Amygdala (tissue), 56 donors: Measurements from ENCODE around the gene SPHK2.
"Not testable (repeated sequence)": the region's sequence is repeated elsewhere in the genome, so short reads cannot be mapped to it uniquely, and the experiment has no call there.

Experiments used
- DNase-seq, 56 donors: peaks; one replicate each; lab custom pipeline; 2025; lab: John Stamatoyannopoulos, UW

SPHK2 gene

GRCh38 chr19:48619692-48620585, 633 bp downstream of the SPHK2 start:
- no peak for DNase-seq

- DNase-seq: peak in 2 of 56 donors; percentile 50 to 52
Observed at GRCh38 chr19:48623556-48624066, 4.3 kb downstream of the SPHK2 start.

GRCh38 chr19:48624067-48624594, 4.8 kb downstream of the SPHK2 start:
- DNase-seq: peak; percentile 64 to 99 (median 96)

GRCh38 chr19:48624791-48625723, 5.8 kb downstream of the SPHK2 start:
- no peak for DNase-seq

- DNase-seq: no peak
Observed at GRCh38 chr19:48625891-48626327, 6.6 kb downstream of the SPHK2 start.

- no peak for DNase-seq
Observed at GRCh38 chr19:48627201-48627864, 8.0 kb downstream of the SPHK2 start.

GRCh38 chr19:48627865-48628314, 8.6 kb downstream of the SPHK2 start:
- DNase-seq: no peak

GRCh38 chr19:48628486-48629296, 9.4 kb downstream of the SPHK2 start:
- DNase-seq: no peak

GRCh38 chr19:48629297-48629598, 9.9 kb downstream of the SPHK2 start:
- peak in 1 of 56 donors; percentile 61 for DNase-seq

GRCh38 chr19:48629599-48630295, 10.4 kb downstream of the SPHK2 start:
- DNase-seq: peak in 25 of 56 donors; percentile 23 to 69 (median 50)

- DNase-seq: peak in 14 of 56 donors; percentile 17 to 66 (median 46)
Observed at GRCh38 chr19:48630296-48631063, 11.2 kb downstream of the SPHK2 start.

GRCh38 chr19:48631225-48631624, 11.9 kb downstream of the SPHK2 start:
- no peak for DNase-seq

- DNase-seq: not testable (repeated sequence)
Observed at GRCh38 chr19:48632286-48632685, 13.0 kb downstream of the SPHK2 start.

GRCh38 chr19:48632692-48633147, 13.4 kb downstream of the SPHK2 start:
- DNase-seq: no peak

GRCh38 chr19:48633148-48634035, 14.1 kb downstream of the SPHK2 start:
- DNase-seq: no peak

- no peak for DNase-seq
Observed at GRCh38 chr19:48634036-48634342, 14.7 kb downstream of the SPHK2 start.
